GM23248 (cell line): ENCODE data around the gene KRTAP10-3. TPM values are rescaled to one million over a fixed set of nuclear protein-coding genes. Genes with fewer than 3 reads are reported as not detected.

Source experiments
- DNase-seq: peaks from one replicate; pipeline ENCODE4 v3.0.0-alpha.2; 2015
- H2AFZ ChIP-seq: fragments of 200-600 bp; sonication (generic); 2 replicates; pipeline ENCODE4 v1.6.1; 2016; ENCODE audit warnings: antibody characterized with exemption
- H3F3A ChIP-seq: fragments of 200-600 bp; sonication (generic); 2 replicates; pipeline ENCODE4 v1.6.1; 2016; ENCODE audit warnings: mild to moderate bottlenecking, antibody characterized with exemption, mixed run types; ENCODE audit not compliant: insufficient read depth
- H3K27ac ChIP-seq: fragments of 200-600 bp; sonication (generic); 2 replicates; pipeline ENCODE4 v1.5.1; 2016; ENCODE audit warnings: mild to moderate bottlenecking
- H3K27me3 ChIP-seq: fragments of 200-600 bp; sonication (generic); replicated peaks from 2 replicates; pipeline ENCODE4 v1.6.1; 2016; ENCODE audit warnings: mild to moderate bottlenecking; ENCODE audit not compliant: insufficient read depth
- H3K36me3 ChIP-seq: fragments of 200-600 bp; sonication (generic); 2 replicates; pipeline ENCODE4 v1.6.1; 2016; ENCODE audit warnings: low read depth, mild to moderate bottlenecking
- H3K4me1 ChIP-seq: fragments of 200-600 bp; sonication (generic); 2 replicates; pipeline ENCODE4 v1.6.1; 2016; ENCODE audit warnings: mild to moderate bottlenecking; ENCODE audit not compliant: insufficient read depth
- H3K4me2 ChIP-seq: fragments of 200-600 bp; sonication (generic); one replicate; pipeline ENCODE4 v1.6.1; 2016; ENCODE audit warnings: mild to moderate bottlenecking; ENCODE audit not compliant: unreplicated experiment
- H3K4me3 ChIP-seq: fragments of 200-600 bp; sonication (generic); 2 replicates; pipeline ENCODE4 v1.5.1; 2016; ENCODE audit warnings: mild to moderate bottlenecking
- H3K79me2 ChIP-seq: fragments of 200-600 bp; sonication (generic); 2 replicates; pipeline ENCODE4 v1.6.1; 2016; ENCODE audit warnings: mild to moderate bottlenecking; ENCODE audit not compliant: insufficient read depth
- H3K9ac ChIP-seq: fragments of 200-600 bp; sonication (generic); 2 replicates; pipeline ENCODE4 v1.6.1; 2016; ENCODE audit warnings: mild to moderate bottlenecking
- H3K9me2 ChIP-seq: fragments of 200-600 bp; sonication (generic); 2 replicates; pipeline ENCODE4 v1.6.1; 2016; ENCODE audit warnings: mixed run types, mild to moderate bottlenecking, moderate library complexity; ENCODE audit not compliant: insufficient read depth
- H3K9me3 ChIP-seq: fragments of 200-600 bp; sonication (generic); one replicate; pipeline ENCODE4 v1.6.1; 2017; ENCODE audit warnings: low read depth
- H4K20me1 ChIP-seq: fragments of 200-600 bp; sonication (generic); 2 replicates; pipeline ENCODE4 v1.6.0; 2016; ENCODE audit not compliant: insufficient read depth
- EZH2 ChIP-seq: fragments of 200-600 bp; sonication (generic); IDR thresholded peaks from 2 replicates; pipeline ENCODE4 v1.6.1; 2018; ENCODE audit warnings: antibody characterized with exemption, mild to moderate bottlenecking; ENCODE audit not compliant: insufficient read depth, poor library complexity, severe bottlenecking
- EZH2phosphoT487 ChIP-seq: fragments of 200-600 bp; sonication (generic); IDR thresholded peaks from 2 replicates; pipeline ENCODE4 v1.6.1; 2018; ENCODE audit warnings: antibody characterized with exemption, moderate library complexity, mild to moderate bottlenecking, low read depth; ENCODE audit not compliant: insufficient read depth
- WGBS, 2 experiments: methylation state at CpG; one replicate each; pipeline ENCODE4 v1.1.6; 2015 to 2017; ENCODE audit warnings: low lambda C conversion rate in 2 of 2, low coverage in 1 of 2; ENCODE audit errors: missing lambda C conversion rate in 2 of 2; 5-methylcytosine and 5-hydroxymethylcytosine counted together
- in situ Hi-C: fragments of 300-500 bp; cut with MboI; formaldehyde crosslinking; loops from 2 replicates; pipeline ENCODE4 v1.15.0; 2020
- polyA plus RNA-seq: library from polyadenylated mRNA; unstranded; fragments of >200 nt; fragmentation: Nextera tagmentation; extraction: Ambion mirVana; gene quantifications from 2 replicates; pipeline ENCODE4 v1.2.1, GENCODE V29; 2016
- total RNA-seq: library from RNA; depleted of rRNA; stranded (reverse); fragments of >200 nt; shearing (Covaris generic); gene quantifications from 2 replicates; pipeline ENCODE4 v1.2.3, GENCODE V29; 2014

Gene KRTAP10-3
- total and polyA plus RNA-seq, 2 experiments from 2014 or later: not detected

DNA sequence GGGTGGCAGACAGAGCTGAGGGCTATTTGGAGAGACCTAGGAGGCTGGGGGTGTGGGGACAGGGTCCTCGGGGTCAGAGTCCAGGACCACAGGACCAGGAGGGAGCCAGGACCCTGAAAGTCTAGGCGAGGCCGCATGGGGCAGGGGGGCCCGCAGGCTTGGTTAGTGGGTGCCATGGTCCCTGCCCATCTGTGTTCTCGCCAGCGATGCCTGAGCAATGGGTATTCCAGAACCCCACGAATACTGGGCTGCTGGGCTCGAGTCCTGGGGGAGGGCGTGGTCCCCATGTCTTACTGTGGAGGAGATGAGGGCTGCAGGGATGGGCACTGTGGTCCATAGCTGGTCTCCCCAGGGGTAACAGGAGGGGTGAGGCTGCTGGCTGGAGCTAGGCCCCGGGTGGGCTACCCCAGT lies 31.7 kb upstream of the KRTAP10-3 start:
- no peak for TF ChIP-seq EZH2phosphoT487
- TF ChIP-seq EZH2: no peak
- no peak for DNase-seq
- Histone ChIP-seq H3F3A (no peaks in the 10 kb centered on the region), H3K4me1 (no peaks in the 10 kb centered on the region), H3K27me3 (no peaks in the 10 kb centered on the region; the same call in 1 of the 2 replicates), H2AFZ (no peak overlapping the region), H3K36me3 (no peaks in the 10 kb centered on the region), H3K9me2 (no peaks in the 10 kb centered on the region), H3K9ac (no peak overlapping the region), H3K27ac (no peak overlapping the region), H3K9me3 (no peaks in the 10 kb centered on the region), H3K4me2 (no peak overlapping the region), H3K4me3 (no peak overlapping the region), H3K79me2 (no peaks in the 10 kb centered on the region), H4K20me1 (no peaks in the 10 kb centered on the region)
- in situ Hi-C loops: loop anchor here (25.0 kb wide), 1 partner anchor 528 kb away; no protein-coding TSS in a partner anchor
- WGBS, 2 experiments: 34 to 47% methylated on average over 6 to 10 of the region's 10 CpGs

DNA sequence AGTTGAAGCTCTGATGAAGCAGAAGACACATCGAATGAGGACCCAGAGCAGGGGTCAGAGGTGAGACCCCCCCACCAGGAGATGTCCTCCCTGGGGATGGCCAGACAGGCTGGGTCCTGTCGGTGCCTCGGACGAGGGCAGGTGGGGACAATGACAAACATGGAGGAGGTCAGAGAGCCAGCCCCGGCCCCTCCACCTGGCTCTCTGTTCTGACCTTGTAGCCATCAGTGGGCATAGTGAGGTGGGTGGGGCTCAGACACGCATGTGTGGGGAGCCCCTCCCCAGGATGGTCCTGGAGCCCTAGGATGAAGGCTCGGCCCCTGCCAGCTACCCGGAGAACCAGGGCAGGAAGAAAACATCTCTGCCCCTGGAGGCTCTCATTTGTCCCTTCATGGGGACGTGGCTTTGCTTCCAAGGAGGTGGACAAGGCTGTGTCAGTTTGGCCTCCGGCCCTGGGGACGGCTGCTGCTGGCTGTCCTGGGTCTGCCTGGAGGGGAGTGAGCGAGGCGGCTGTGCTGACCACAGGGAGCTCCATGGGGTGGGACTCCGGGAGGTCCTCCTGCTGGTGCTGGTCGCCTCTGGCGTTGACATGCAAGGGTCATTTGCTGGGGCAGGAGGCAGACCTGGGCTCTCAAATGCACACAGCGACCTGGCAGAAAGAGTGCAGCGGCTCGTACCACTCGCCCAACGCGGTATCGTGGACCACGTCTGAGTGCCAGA lies 31.2 kb upstream of the KRTAP10-3 start:
- Histone ChIP-seq H3K9ac (no peak overlapping the region), H3K4me3 (no peak overlapping the region), H2AFZ (no peak overlapping the region), H3K36me3 (no peaks in the 10 kb centered on the region), H3K9me2 (no peaks in the 10 kb centered on the region), H3F3A (no peaks in the 10 kb centered on the region), H4K20me1 (no peaks in the 10 kb centered on the region), H3K27me3 (no peaks in the 10 kb centered on the region), H3K27ac (no peak overlapping the region), H3K9me3 (no peaks in the 10 kb centered on the region), H3K4me1 (no peaks in the 10 kb centered on the region), H3K4me2 (no peak overlapping the region), H3K79me2 (no peaks in the 10 kb centered on the region)
- DNase-seq: no peak
- 51 to 52% methylated on average over 20 to 24 of the region's 24 CpGs for WGBS, 2 experiments
- TF ChIP-seq EZH2phosphoT487: no peak
- TF ChIP-seq EZH2: no peak
- in situ Hi-C loops: loop anchor here (25.0 kb wide), 1 partner anchor 527 kb away; no protein-coding TSS in a partner anchor

DNA sequence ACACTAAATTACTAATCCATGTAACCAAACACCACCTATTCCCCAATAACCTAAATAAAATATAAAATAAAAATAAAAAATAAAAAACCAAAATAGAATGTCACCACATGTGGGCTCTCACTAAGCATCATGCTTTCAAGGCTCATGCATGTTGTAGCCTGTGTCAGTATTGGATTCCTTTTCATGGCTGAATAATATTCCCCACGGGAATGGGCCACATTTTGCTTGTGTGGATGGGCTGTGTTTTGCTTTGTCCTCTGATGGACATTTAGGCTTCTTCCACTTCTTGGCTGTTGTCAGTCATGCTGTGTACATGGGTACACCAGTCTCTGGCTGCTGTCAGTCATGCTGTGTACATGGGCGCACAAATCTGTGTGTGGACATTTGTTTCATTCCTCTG lies 30.5 kb upstream of the KRTAP10-3 start:
- no peak for DNase-seq
- H3K9me2 ChIP-seq: no peaks in the 10 kb centered on the region
- no peaks in the 10 kb centered on the region for H3K4me1 ChIP-seq
- H3K27me3 ChIP-seq: no peaks in the 10 kb centered on the region
- no peak for TF ChIP-seq EZH2phosphoT487
- no peak for TF ChIP-seq EZH2
- no peak overlapping the region for H3K4me2 ChIP-seq
- H3K9me3 ChIP-seq: no peaks in the 10 kb centered on the region
- H3K4me3 ChIP-seq: no peak overlapping the region
- no peak overlapping the region for H2AFZ ChIP-seq
- H4K20me1 ChIP-seq: no peaks in the 10 kb centered on the region
- H3K27ac ChIP-seq: no peak overlapping the region
- no peaks in the 10 kb centered on the region for H3K36me3 ChIP-seq
- no peaks in the 10 kb centered on the region for H3K79me2 ChIP-seq
- in situ Hi-C loops: loop anchor here (25.0 kb wide), 1 partner anchor 527 kb away; no protein-coding TSS in a partner anchor
- H3K9ac ChIP-seq: no peak overlapping the region
- H3F3A ChIP-seq: no peaks in the 10 kb centered on the region
- 40 to 56% methylated on average over 2 of the region's 2 CpGs for WGBS, 2 experiments

DNA sequence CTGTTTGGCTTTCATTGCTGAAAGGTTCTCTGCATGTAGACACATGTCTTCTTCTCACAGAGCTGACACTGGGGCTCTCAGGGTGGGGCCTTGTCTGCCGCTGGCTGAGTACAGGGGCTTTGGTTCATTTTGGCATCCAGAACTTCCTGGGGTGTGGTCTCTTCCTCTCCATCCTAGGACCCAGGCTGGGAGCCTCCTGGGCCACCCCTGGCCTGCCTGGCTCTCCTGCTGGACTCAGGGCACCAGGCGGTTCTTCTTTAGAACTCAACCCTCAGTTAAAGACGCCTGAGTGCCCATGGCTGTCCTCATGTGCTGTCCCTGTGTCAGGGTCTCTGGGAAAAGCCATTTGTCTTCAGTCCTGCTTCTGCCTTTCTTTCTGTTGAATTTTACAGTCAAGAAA lies 27.3 kb upstream of the KRTAP10-3 start:
- 14 to 23% methylated on average over 3 of the region's 3 CpGs for WGBS, 2 experiments

DNA sequence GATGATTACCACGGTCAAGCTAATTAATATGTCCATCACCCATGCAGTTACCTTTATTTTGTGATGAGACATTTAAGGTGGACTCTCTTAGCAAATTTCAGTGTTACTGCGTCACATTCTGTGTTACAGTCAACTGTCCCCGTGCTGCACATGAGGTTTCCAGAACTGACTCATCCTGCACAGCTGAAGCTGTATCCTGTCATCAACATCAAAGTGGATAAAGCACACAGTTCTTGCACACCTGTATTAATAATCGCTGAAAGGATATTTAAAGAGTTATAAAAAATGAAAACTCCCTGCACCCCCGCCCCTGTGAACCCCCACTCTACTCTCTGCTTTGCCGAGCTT lies 25.2 kb upstream of the KRTAP10-3 start:
- DNase-seq: no peak

More for the DNA sequence above, 27.3 kb upstream of the KRTAP10-3 start:
- Histone ChIP-seq H3K9ac (no peak overlapping the region), H3K4me2 (no peak overlapping the region), H3K36me3 (no peaks in the 10 kb centered on the region), H2AFZ (no peak overlapping the region), H3K9me3 (no peaks in the 10 kb centered on the region), H3K9me2 (no peaks in the 10 kb centered on the region), H3K27ac (no peak overlapping the region), H3F3A (no peaks in the 10 kb centered on the region), H3K4me3 (no peak overlapping the region), H4K20me1 (no peaks in the 10 kb centered on the region), H3K4me1 (no peaks in the 10 kb centered on the region), H3K27me3 (no peaks in the 10 kb centered on the region), H3K79me2 (no peaks in the 10 kb centered on the region)
- in situ Hi-C loops: loop anchor here (25.0 kb wide), 1 partner anchor 524 kb away; no protein-coding TSS in a partner anchor
- no peak for DNase-seq
- TF ChIP-seq EZH2 (no peak), EZH2phosphoT487 (no peak)

More for the DNA sequence above, 25.2 kb upstream of the KRTAP10-3 start:
- H2AFZ ChIP-seq: no peak overlapping the region
- no peak overlapping the region for H3K4me2 ChIP-seq
- no peaks in the 10 kb centered on the region for H3K27me3 ChIP-seq
- H3K9me2 ChIP-seq: no peaks in the 10 kb centered on the region
- no peak overlapping the region for H3K27ac ChIP-seq
- no peaks in the 10 kb centered on the region for H4K20me1 ChIP-seq
- no peaks in the 10 kb centered on the region for H3F3A ChIP-seq
- no peak overlapping the region for H3K9ac ChIP-seq
- WGBS, 2 experiments: 11 to 15% methylated on average over 6 of the region's 6 CpGs
- no peaks in the 10 kb centered on the region for H3K4me1 ChIP-seq
- H3K4me3 ChIP-seq: no peak overlapping the region
- in situ Hi-C loops: loop anchor here (25.0 kb wide), 1 partner anchor 521 kb away; no protein-coding TSS in a partner anchor
- no peaks in the 10 kb centered on the region for H3K9me3 ChIP-seq
- no peaks in the 10 kb centered on the region for H3K79me2 ChIP-seq
- TF ChIP-seq EZH2 (no peak), EZH2phosphoT487 (no peak)
- H3K36me3 ChIP-seq: no peaks in the 10 kb centered on the region
